Astrocyte (in vitro differentiated cells and primary cell): ENCODE data around the gene PLEKHA8. TPM values are rescaled to one million over a fixed set of nuclear protein-coding genes. Genes with fewer than 3 reads are reported as not detected.
"Not testable (repeated sequence)": the region's sequence is repeated elsewhere in the genome, so short reads cannot be mapped to it uniquely, and the experiment has no call there.

Experiments used
- DNase-seq: peaks from one replicate; pipeline ENCODE4 v3.0.0-alpha.2; 2010; ENCODE audit warnings: low read depth
- FAIRE-seq: peaks from 2 replicates; lab custom pipeline; 2011; peaks lifted over from hg19 to GRCh38; lab: Jason Lieb, UNC
- H2AFZ ChIP-seq: 2 replicates; pipeline ENCODE4 v1.6.0; 2012; ENCODE audit warnings: low read depth, low read length, inconsistent platforms
- H3K27ac ChIP-seq: 2 replicates; pipeline ENCODE4 v1.5.1; 2011; ENCODE audit warnings: low read depth, low read length, inconsistent platforms
- H3K27me3 ChIP-seq: 2 replicates; pipeline ENCODE4 v1.6.0; 2011; ENCODE audit warnings: low read length, inconsistent platforms; ENCODE audit not compliant: insufficient read depth
- H3K36me3 ChIP-seq: 2 replicates; pipeline ENCODE4 v1.5.1; 2011; ENCODE audit warnings: low read length, inconsistent platforms; ENCODE audit not compliant: insufficient read depth
- H3K4me1 ChIP-seq: 2 replicates; pipeline ENCODE4 v1.5.1; 2011; ENCODE audit warnings: low read length, inconsistent platforms; ENCODE audit not compliant: insufficient read depth
- H3K4me2 ChIP-seq: 2 replicates; pipeline ENCODE4 v1.6.0; 2012; ENCODE audit warnings: low read length, inconsistent platforms
- H3K4me3 ChIP-seq: 2 replicates; pipeline ENCODE4 v1.5.1; 2011; ENCODE audit warnings: low read depth, mild to moderate bottlenecking, low read length, inconsistent platforms; ENCODE audit not compliant: insufficient read depth
- H3K79me2 ChIP-seq: 2 replicates; pipeline ENCODE4 v1.6.0; 2012; ENCODE audit warnings: mild to moderate bottlenecking, low read length, inconsistent platforms; ENCODE audit not compliant: insufficient read depth
- H3K9ac ChIP-seq: 2 replicates; pipeline ENCODE4 v1.6.0; 2012; ENCODE audit warnings: mild to moderate bottlenecking, low read length, inconsistent platforms
- H3K9me3 ChIP-seq: 2 replicates; pipeline ENCODE4 v1.5.1; 2012; ENCODE audit warnings: low read depth, mild to moderate bottlenecking, low read length, inconsistent platforms; ENCODE audit not compliant: insufficient read depth
- H4K20me1 ChIP-seq: 2 replicates; pipeline ENCODE4 v1.6.0; 2012; ENCODE audit warnings: low read length, inconsistent platforms; ENCODE audit not compliant: insufficient read depth
- H3K27ac Mint-ChIP-seq: one replicate; pipeline ENCODE4 v1.8.0; 2021; ENCODE audit warnings: mild to moderate bottlenecking, mixed read lengths; ENCODE audit not compliant: unreplicated experiment
- H3K27me3 Mint-ChIP-seq: one replicate; pipeline ENCODE4 v1.8.0; 2021; ENCODE audit warnings: low read depth, mixed read lengths; ENCODE audit not compliant: unreplicated experiment
- H3K36me3 Mint-ChIP-seq: one replicate; pipeline ENCODE4 v1.8.0; 2021; ENCODE audit warnings: low read depth, mixed read lengths; ENCODE audit not compliant: unreplicated experiment
- H3K4me1 Mint-ChIP-seq: one replicate; pipeline ENCODE4 v1.8.0; 2021; ENCODE audit warnings: low read depth, mixed read lengths; ENCODE audit not compliant: unreplicated experiment
- H3K4me3 Mint-ChIP-seq: one replicate; pipeline ENCODE4 v1.8.0; 2021; ENCODE audit warnings: mild to moderate bottlenecking, moderate library complexity, mixed read lengths; ENCODE audit not compliant: unreplicated experiment
- H3K9me3 Mint-ChIP-seq: one replicate; pipeline ENCODE4 v1.8.0; 2021; ENCODE audit warnings: mild to moderate bottlenecking, mixed read lengths; ENCODE audit not compliant: unreplicated experiment
- EZH2 ChIP-seq: IDR thresholded peaks from 2 replicates; pipeline ENCODE4 v1.6.1; 2012; ENCODE audit warnings: mild to moderate bottlenecking, low read length, inconsistent platforms; ENCODE audit not compliant: insufficient read depth
- total RNA-seq: library from RNA; stranded (reverse); gene quantifications from 2 replicates; pipeline ENCODE4 v1.2.1, GENCODE V29; 2021
- TF ChIP-seq, protein P1 (sequence below): IDR thresholded peaks from 2 replicates; pipeline ENCODE4 v1.5.1; 2011; ENCODE audit warnings: low read depth, mild to moderate bottlenecking, inconsistent platforms, low read length, moderate library complexity; ENCODE audit not compliant: insufficient read depth

PLEKHA8 gene
- total RNA-seq, 1 donor from 2014 or later, result 34.7 TPM

DNA sequence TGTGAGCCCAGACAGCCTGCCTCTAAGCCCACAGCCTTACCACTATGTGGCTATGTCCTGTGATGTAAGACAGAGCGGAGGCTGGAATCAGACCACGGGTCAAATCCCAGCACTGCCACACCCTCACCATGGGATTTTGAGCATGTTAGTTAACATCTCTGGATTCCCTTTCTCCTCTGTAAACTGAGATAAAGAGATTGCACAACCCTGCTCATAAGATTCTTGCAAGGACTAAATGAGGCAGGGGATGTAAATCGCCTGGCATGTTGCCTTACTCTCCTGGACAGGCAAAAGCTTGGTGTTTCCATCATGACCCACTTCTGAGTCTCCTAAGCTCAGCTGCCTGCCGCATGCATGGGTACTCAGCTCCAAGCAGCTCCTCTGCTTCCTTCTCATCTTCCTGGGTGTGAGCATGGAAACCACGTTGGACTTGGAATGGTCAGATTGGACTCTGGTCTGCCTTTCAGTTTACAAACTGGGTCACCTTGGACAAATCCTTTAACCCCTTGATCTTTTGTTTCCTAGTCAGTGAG, 65.3 kb downstream of the PLEKHA8 start:
- Histone ChIP-seq H3K9ac (no peak overlapping the region), H4K20me1 (no peaks in the 10 kb centered on the region), H3K27me3 (no peaks in the 10 kb centered on the region), H3K4me3 (no peak overlapping the region), H3K79me2 (no peaks in the 10 kb centered on the region), H3K36me3 (no peaks in the 10 kb centered on the region), H3K9me3 (no peaks in the 10 kb centered on the region), H3K4me1 (peaks cover 6% of the 10 kb centered on the region), H3K4me2 (no peak overlapping the region), H2AFZ (no peak overlapping the region), H3K27ac (no peak overlapping the region)
- peaks cover 14% of the 10 kb centered on the region for H3K36me3 Mint-ChIP-seq
- no peak for TF ChIP-seq EZH2
- TF ChIP-seq, protein P1, sequence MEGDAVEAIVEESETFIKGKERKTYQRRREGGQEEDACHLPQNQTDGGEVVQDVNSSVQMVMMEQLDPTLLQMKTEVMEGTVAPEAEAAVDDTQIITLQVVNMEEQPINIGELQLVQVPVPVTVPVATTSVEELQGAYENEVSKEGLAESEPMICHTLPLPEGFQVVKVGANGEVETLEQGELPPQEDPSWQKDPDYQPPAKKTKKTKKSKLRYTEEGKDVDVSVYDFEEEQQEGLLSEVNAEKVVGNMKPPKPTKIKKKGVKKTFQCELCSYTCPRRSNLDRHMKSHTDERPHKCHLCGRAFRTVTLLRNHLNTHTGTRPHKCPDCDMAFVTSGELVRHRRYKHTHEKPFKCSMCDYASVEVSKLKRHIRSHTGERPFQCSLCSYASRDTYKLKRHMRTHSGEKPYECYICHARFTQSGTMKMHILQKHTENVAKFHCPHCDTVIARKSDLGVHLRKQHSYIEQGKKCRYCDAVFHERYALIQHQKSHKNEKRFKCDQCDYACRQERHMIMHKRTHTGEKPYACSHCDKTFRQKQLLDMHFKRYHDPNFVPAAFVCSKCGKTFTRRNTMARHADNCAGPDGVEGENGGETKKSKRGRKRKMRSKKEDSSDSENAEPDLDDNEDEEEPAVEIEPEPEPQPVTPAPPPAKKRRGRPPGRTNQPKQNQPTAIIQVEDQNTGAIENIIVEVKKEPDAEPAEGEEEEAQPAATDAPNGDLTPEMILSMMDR, result no peak
- DNase-seq (peak; percentile 73), FAIRE-seq (no peak)
- no peak overlapping the region for H3K27ac Mint-ChIP-seq
- H3K4me1 Mint-ChIP-seq, result peaks cover 23% of the 10 kb centered on the region
- H3K4me3 Mint-ChIP-seq, result no peak overlapping the region
- H3K27me3 Mint-ChIP-seq, result no peaks in the 10 kb centered on the region
- peaks cover 8% of the 10 kb centered on the region for H3K9me3 Mint-ChIP-seq

- not testable (repeated sequence) for H4K20me1 ChIP-seq, H2AFZ ChIP-seq, FAIRE-seq, H3K4me2 ChIP-seq, H3K4me1 Mint-ChIP-seq, H3K79me2 ChIP-seq, DNase-seq, H3K36me3 ChIP-seq, H3K27me3 Mint-ChIP-seq, H3K4me3 ChIP-seq, H3K27ac Mint-ChIP-seq, H3K9me3 ChIP-seq, H3K9ac ChIP-seq, H3K4me1 ChIP-seq, H3K27me3 ChIP-seq, H3K4me3 Mint-ChIP-seq, H3K27ac ChIP-seq
- peaks cover 18% of the 10 kb centered on the region for H3K9me3 Mint-ChIP-seq
- peaks cover 27% of the 10 kb centered on the region for H3K36me3 Mint-ChIP-seq
Observed at GRCh38 chr7:30098599-30098998, 70.4 kb downstream of the PLEKHA8 start.

- FAIRE-seq (no peak), DNase-seq (no peak)
- no peak overlapping the region for H3K9ac ChIP-seq
- H3K36me3 ChIP-seq, result no peaks in the 10 kb centered on the region
- H2AFZ ChIP-seq, result no peak overlapping the region
- H3K27ac ChIP-seq, result no peak overlapping the region
- H3K4me3 ChIP-seq, result no peak overlapping the region
- no peaks in the 10 kb centered on the region for H3K79me2 ChIP-seq
- H3K27me3 Mint-ChIP-seq, result no peaks in the 10 kb centered on the region
- H3K9me3 ChIP-seq, result no peaks in the 10 kb centered on the region
- H3K4me3 Mint-ChIP-seq, result no peak overlapping the region
- H3K4me1 ChIP-seq, result no peaks in the 10 kb centered on the region
- H4K20me1 ChIP-seq, result no peaks in the 10 kb centered on the region
- H3K4me1 Mint-ChIP-seq, result no peaks in the 10 kb centered on the region
- H3K4me2 ChIP-seq, result no peak overlapping the region
- TF ChIP-seq, protein P1, result no peak
- TF ChIP-seq EZH2, result no peak
- peaks cover 16% of the 10 kb centered on the region for H3K36me3 Mint-ChIP-seq
- peaks cover 11% of the 10 kb centered on the region for H3K9me3 Mint-ChIP-seq
- no peak overlapping the region for H3K27ac Mint-ChIP-seq
- no peaks in the 10 kb centered on the region for H3K27me3 ChIP-seq
Observed at GRCh38 chr7:30102281-30102680, 74.1 kb downstream of the PLEKHA8 start.
